Stimulated activated CD4-positive, alpha-beta T cell treated with anti-CD3 and anti-CD28 coated beads, Interleukin-15, amount 100 ng/mL, for 48 hours (primary cell): ENCODE measurements around the gene MYADM.

Experiments
- DNase-seq, 2 donors: peaks; one replicate each; pipeline ENCODE4 v3.0.0-alpha.2; 2020; ENCODE audit warnings: low read depth in 2 of 2

The MYADM gene

DNA sequence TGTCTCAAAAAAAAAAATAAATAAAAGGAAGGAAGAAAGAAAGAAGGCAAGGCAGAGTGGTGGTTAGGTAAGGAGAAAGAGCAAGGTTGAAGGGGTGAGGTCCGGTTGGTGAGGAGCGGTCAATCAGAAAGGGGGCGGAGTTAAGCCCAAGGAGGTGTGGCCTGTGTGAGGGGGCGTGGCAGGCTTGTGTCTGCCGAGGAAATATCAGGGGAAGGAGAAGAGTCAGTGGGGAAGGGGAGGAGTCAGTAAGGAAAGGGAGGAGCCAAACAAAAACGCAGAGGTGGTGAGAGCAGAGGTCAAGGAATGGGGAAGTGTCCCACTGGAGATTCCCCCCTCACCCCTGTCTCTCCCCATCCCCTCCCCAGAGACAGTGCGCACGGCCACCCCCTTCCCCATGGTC is 47.3 kb downstream of the MYADM start:
- no peak for DNase-seq

- DNase-seq = no peak
Measured at GRCh38 chr19:53916004-53916403, 48.3 kb downstream of the MYADM start.

DNA sequence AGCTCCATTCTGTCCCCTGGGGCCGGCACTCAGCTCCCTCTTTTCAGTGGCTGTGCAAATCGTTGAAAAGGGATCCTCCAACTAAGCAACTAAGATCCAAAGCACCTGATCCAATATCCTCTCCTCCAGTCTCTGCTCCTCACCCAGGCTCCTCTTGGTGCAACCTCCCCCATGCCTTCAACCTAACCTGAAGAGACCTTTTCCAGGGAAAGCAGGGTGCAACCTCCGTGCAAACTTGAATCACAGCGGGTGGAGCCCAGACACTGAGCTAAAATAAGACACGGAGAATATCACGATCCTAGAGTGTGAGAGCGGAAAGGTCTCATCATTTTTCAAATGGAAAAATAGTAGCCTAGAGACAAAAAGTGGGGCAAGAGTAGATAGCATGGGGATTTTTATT is 49.7 kb downstream of the MYADM start:
- no peak for DNase-seq
